ENCODE results near the gene C2orf49.

C2orf49 gene

DNA sequence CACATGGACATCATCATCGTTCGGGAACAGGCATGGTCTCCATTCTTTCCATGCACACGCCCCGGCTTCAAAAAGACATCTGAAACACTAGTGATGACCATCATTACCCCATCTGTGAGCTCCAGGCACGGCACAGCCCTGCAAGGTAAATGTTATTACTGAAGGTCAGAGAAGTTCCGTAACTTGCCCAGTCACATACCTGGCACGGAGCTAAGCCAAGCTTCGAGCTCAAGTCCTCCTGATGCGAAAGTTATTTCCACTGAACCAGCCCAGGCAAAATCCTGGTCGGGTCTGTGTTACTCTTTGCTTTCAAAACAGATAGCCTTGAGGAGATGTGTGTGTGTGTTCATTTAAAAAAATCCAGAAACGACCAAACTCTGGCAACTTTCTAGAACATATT lies 38.7 kb downstream of the C2orf49 start:
- H3K36me3 ChIP-seq (ENCODE audit: control insufficient read depth, insufficient read depth, low read length), result peaks cover 36% of the 10 kb centered on the region
- no peaks in the 10 kb centered on the region for H3K27me3 ChIP-seq (ENCODE audit: control insufficient read depth, insufficient read depth, low read length)
- H3K9ac ChIP-seq (ENCODE audit: low read depth, low read length), result no peak overlapping the region
- no peak overlapping the region for H3K27ac ChIP-seq (ENCODE audit: low read depth, low read length)
- H3K4me1 ChIP-seq (ENCODE audit: control insufficient read depth, insufficient read depth, low read length), result no peaks in the 10 kb centered on the region
- H3K9me3 ChIP-seq (ENCODE audit: control insufficient read depth, insufficient read depth, low read length), result no peaks in the 10 kb centered on the region
- no peak overlapping the region for H3K4me3 ChIP-seq (ENCODE audit: low read depth, low read length)

DNA sequence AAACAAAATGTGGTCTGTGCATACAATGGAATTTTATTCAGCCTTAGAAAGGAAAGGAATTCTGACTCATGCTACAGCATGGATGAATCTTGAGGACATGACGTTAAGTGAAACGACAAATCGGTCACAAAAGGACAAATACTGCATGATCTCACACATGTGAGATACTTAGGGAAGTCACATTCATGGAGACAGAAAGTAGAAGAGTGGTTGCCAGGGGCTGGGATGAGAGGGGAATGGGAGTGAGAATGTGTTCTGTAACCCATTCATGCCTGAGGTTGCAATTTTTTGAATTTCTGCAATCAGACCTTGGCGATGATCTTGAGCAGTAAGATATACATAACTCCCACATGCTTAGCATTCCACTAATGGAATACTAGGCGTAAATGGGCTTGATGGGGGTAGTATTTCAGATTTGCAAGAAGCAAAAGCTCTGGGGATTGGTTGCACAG lies 39.5 kb downstream of the C2orf49 start:
- Histone ChIP-seq H3K27me3 (ENCODE audit: control insufficient read depth, insufficient read depth, low read length) (no peaks in the 10 kb centered on the region), H3K27ac (ENCODE audit: low read depth, low read length) (no peak overlapping the region), H3K36me3 (ENCODE audit: control insufficient read depth, insufficient read depth, low read length) (peaks cover 43% of the 10 kb centered on the region), H3K4me1 (ENCODE audit: control insufficient read depth, insufficient read depth, low read length) (no peaks in the 10 kb centered on the region), H3K9ac (ENCODE audit: low read depth, low read length) (no peak overlapping the region), H3K9me3 (ENCODE audit: control insufficient read depth, insufficient read depth, low read length) (no peaks in the 10 kb centered on the region), H3K4me3 (ENCODE audit: low read depth, low read length) (no peak overlapping the region)

DNA sequence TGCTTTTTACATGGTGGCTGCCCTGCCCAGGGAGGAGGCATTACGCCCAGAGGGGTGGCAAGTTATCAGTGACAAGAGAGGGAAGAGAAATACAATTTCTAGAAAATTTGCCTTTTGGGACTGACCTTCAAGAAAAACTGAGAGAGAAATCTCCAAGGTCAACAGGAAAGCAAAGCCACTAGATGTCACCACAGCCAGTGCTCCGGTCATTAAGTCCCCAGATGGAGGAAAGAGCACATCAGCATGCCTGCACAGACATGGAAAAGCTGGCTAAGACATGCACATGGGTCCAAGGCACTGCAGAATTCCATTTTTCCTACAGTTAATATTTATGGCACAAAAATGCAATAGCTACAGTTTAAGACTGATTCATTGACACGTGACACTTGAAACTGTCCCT lies 40.5 kb downstream of the C2orf49 start:
- Histone ChIP-seq H3K36me3 (ENCODE audit: control insufficient read depth, insufficient read depth, low read length) (peaks cover 48% of the 10 kb centered on the region), H3K9me3 (ENCODE audit: control insufficient read depth, insufficient read depth, low read length) (no peaks in the 10 kb centered on the region), H3K9ac (ENCODE audit: low read depth, low read length) (no peak overlapping the region), H3K27ac (ENCODE audit: low read depth, low read length) (no peak overlapping the region), H3K4me1 (ENCODE audit: control insufficient read depth, insufficient read depth, low read length) (no peaks in the 10 kb centered on the region), H3K4me3 (ENCODE audit: low read depth, low read length) (no peak overlapping the region), H3K27me3 (ENCODE audit: control insufficient read depth, insufficient read depth, low read length) (no peaks in the 10 kb centered on the region)

DNA sequence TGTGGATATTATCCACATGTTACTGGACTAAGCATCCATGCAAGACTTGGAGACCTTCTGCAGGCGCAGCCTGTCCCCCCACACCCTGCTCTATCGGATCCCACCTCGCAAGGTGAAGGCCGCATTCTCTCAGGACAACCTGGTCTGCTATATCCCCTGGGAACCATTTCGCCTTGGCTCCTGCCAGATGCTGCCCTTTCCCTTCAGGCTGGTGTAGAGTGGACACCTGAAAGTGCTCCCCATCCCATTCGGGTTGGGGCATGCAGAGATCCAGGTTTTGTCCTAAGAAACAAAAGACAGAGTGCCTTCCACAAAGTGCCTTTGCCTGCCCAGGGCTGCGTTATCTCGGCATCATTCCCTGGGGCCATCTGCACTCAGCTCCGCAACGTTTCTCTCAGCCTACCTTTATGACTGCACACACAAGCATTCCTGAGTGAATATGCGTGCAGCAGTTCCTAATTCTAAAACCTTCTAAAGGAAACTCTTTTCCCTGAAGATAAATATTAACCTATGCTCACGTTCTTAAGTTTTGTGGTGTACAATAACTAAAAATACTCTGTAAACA lies 41.0 kb downstream of the C2orf49 start:
- Histone ChIP-seq H3K27me3 (ENCODE audit: control insufficient read depth, insufficient read depth, low read length) (no peaks in the 10 kb centered on the region), H3K4me3 (ENCODE audit: low read depth, low read length) (no peak overlapping the region), H3K9ac (ENCODE audit: low read depth, low read length) (no peak overlapping the region), H3K36me3 (ENCODE audit: control insufficient read depth, insufficient read depth, low read length) (peaks cover 46% of the 10 kb centered on the region), H3K9me3 (ENCODE audit: control insufficient read depth, insufficient read depth, low read length) (no peaks in the 10 kb centered on the region), H3K27ac (ENCODE audit: low read depth, low read length) (no peak overlapping the region), H3K4me1 (ENCODE audit: control insufficient read depth, insufficient read depth, low read length) (no peaks in the 10 kb centered on the region)

DNA sequence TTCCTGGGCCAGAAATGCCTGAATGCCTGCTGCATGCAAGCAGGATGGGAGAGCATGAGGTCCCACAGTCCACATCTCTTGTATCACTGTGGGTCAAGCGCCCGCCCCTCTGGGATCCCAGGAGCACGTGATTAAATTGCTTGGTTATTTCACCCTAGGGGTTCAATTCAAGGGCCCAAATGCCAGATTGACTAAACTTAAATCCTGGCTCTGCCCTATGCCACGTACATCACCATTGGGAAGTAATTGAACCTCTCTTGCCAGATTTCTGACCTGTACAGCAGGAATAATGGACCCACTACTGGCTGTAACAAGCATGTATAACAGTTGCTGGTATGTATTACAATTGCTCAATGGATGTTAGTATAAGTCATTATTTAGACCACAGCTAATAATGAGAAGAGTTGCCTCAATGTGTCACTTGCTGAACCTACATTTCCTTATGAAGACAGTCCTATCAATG lies 41.6 kb downstream of the C2orf49 start:
- no peaks in the 10 kb centered on the region for H3K4me1 ChIP-seq (ENCODE audit: control insufficient read depth, insufficient read depth, low read length)
- H3K9me3 ChIP-seq (ENCODE audit: control insufficient read depth, insufficient read depth, low read length), result no peaks in the 10 kb centered on the region
- peaks cover 51% of the 10 kb centered on the region for H3K36me3 ChIP-seq (ENCODE audit: control insufficient read depth, insufficient read depth, low read length)
- H3K27me3 ChIP-seq (ENCODE audit: control insufficient read depth, insufficient read depth, low read length), result no peaks in the 10 kb centered on the region
- no peak overlapping the region for H3K4me3 ChIP-seq (ENCODE audit: low read depth, low read length)
- H3K27ac ChIP-seq (ENCODE audit: low read depth, low read length), result no peak overlapping the region
- no peak overlapping the region for H3K9ac ChIP-seq (ENCODE audit: low read depth, low read length)

DNA sequence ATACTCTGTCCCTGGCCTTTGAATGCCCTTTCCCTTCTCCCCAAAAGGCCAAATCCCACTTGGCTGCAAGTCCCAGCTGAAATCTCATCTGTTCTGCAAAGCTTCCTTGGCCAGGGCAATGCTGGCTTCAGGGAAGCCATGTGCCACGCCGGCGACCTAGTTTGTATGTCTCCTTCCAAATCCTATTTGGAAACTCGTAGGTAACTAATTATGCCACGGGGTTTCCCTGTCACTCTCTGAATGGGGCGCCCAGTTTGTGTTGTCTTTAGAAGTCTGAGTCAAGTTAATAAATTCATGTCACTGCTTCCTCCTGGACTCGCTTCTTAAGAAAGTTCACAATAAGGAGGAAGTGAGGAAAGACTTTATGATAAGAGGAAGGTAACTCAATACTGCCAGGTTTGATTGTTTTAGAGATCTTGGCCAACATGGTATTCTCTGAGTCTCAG lies 42.4 kb downstream of the C2orf49 start:
- no peaks in the 10 kb centered on the region for H3K4me1 ChIP-seq (ENCODE audit: control insufficient read depth, insufficient read depth, low read length)
- H3K36me3 ChIP-seq (ENCODE audit: control insufficient read depth, insufficient read depth, low read length), result peaks cover 58% of the 10 kb centered on the region
- H3K9me3 ChIP-seq (ENCODE audit: control insufficient read depth, insufficient read depth, low read length), result no peaks in the 10 kb centered on the region
- H3K4me3 ChIP-seq (ENCODE audit: low read depth, low read length), result no peak overlapping the region
- no peaks in the 10 kb centered on the region for H3K27me3 ChIP-seq (ENCODE audit: control insufficient read depth, insufficient read depth, low read length)
- H3K27ac ChIP-seq (ENCODE audit: low read depth, low read length), result no peak overlapping the region
- H3K9ac ChIP-seq (ENCODE audit: low read depth, low read length), result no peak overlapping the region

DNA sequence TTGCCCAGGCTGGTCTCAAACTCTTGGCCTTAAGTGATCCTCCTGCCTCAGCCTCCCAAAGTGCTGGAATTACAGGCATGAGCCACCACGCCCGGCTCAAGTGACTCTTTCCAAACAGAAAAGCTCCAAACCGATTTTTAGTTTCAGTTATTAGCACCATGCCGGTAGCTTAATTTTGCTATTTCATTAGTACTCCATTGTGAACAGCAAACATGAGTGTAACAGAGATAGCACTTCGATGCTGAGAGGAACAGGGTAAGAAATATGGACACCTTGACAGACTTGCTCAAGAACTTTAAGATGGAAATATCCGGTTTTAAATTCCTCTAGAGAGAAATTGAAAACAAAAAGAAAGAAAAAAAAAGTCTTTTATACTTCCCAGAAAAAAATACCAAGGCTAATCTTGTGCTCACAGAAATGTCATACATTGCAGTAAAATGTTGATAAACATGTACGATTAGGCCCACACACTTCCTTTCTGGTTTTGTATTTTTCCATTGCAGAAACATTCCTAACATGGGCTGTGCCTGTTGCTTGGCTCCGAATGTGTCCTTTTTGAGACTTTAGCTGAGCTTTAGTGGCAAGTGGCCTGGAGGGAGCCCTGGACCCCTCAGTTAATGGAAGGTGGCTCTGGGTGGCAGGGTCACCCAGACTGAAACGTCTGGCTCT lies 43.2 kb downstream of the C2orf49 start:
- Histone ChIP-seq H3K36me3 (ENCODE audit: control insufficient read depth, insufficient read depth, low read length) (peaks cover 60% of the 10 kb centered on the region), H3K4me1 (ENCODE audit: control insufficient read depth, insufficient read depth, low read length) (no peaks in the 10 kb centered on the region), H3K9ac (ENCODE audit: low read depth, low read length) (no peak overlapping the region), H3K27ac (ENCODE audit: low read depth, low read length) (no peak overlapping the region), H3K27me3 (ENCODE audit: control insufficient read depth, insufficient read depth, low read length) (no peaks in the 10 kb centered on the region), H3K4me3 (ENCODE audit: low read depth, low read length) (no peak overlapping the region), H3K9me3 (ENCODE audit: control insufficient read depth, insufficient read depth, low read length) (no peaks in the 10 kb centered on the region)

DNA sequence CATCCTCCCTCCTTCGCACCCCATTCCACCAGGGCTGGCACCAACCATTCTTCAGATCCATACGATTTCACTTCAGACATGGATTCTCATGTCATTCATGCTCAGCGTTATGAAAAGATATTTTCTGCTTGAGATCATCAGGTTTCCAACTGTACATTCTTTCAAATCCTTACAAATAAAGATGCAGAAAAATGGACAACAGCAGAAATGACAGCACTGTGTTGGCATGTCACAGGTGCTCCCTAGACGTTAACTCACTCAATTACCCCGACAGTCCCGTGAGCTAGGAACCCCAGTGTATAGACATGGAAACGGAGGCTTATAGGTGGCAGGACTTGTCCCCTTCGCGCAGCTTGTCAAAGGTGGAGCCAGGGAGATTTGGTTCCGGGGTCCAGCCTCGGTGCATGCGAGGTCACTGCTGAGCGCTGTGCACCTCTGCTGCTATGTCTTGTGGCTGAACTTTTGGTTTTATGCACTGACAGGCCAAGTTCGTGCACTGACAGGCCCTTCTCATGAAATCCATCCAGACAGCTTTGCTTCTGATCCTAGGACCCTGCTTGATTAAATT lies 43.8 kb downstream of the C2orf49 start:
- Histone ChIP-seq H3K27ac (ENCODE audit: low read depth, low read length) (no peak overlapping the region), H3K36me3 (ENCODE audit: control insufficient read depth, insufficient read depth, low read length) (peaks cover 60% of the 10 kb centered on the region), H3K9me3 (ENCODE audit: control insufficient read depth, insufficient read depth, low read length) (no peaks in the 10 kb centered on the region), H3K9ac (ENCODE audit: low read depth, low read length) (no peak overlapping the region), H3K4me3 (ENCODE audit: low read depth, low read length) (no peak overlapping the region), H3K27me3 (ENCODE audit: control insufficient read depth, insufficient read depth, low read length) (no peaks in the 10 kb centered on the region), H3K4me1 (ENCODE audit: control insufficient read depth, insufficient read depth, low read length) (no peaks in the 10 kb centered on the region)

DNA sequence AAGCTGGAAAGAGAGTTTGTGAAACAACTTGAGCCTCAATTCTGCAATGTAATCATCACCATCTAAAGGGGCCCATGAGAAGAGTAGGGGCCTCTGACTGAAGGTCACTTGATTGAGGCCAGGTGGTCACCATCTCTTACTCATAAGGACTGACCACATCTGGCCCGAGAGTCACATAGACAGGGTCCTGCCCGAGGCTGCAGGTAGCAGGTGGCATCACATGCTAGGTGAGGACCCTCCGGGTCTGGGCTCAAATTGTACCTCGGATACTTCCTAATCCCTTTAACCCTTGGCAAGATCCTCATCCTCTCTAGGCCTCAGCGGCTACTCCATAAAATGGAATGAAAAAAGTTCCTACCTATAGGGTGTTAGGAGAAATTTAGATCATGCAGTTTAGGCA lies 44.8 kb downstream of the C2orf49 start:
- no peaks in the 10 kb centered on the region for H3K27me3 ChIP-seq (ENCODE audit: control insufficient read depth, insufficient read depth, low read length)
- no peak overlapping the region for H3K4me3 ChIP-seq (ENCODE audit: low read depth, low read length)
- H3K4me1 ChIP-seq (ENCODE audit: control insufficient read depth, insufficient read depth, low read length), result no peaks in the 10 kb centered on the region
- no peaks in the 10 kb centered on the region for H3K9me3 ChIP-seq (ENCODE audit: control insufficient read depth, insufficient read depth, low read length)
- H3K9ac ChIP-seq (ENCODE audit: low read depth, low read length), result no peak overlapping the region
- no peak overlapping the region for H3K27ac ChIP-seq (ENCODE audit: low read depth, low read length)
- H3K36me3 ChIP-seq (ENCODE audit: control insufficient read depth, insufficient read depth, low read length), result peaks cover 54% of the 10 kb centered on the region

DNA sequence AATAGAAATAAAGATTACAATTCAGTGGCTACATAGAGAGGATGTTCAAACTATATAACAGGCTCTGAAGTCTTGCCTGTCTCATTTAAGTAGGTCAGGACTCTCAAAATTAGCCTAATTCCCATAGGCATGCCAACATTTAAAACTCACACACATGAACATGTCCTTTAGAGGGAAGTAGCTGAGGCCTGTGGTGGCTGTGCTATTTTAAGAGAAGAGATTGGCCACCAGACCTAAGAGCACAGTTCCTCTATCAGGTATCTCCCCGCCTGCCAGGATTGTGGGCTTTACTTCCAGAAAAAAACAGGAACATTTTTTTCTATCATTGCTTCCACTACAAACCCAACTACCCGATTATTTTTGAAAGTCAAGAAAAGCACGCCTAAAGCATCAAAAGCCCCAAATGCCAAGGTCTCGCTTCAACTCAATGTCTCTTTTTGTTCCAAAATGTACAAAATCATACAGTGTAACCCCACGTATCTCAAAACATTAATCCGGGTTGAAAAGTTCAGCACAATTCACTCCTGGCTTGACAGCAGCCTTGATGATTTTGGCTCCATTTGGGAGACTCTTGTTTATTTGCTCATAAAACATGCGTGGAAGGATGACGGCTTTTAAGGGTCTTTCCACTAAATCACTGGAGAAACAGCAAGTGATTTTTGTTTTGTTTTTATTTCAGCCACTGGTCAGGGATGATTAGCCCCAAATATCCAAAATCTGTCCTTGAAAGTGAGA lies 46.3 kb downstream of the C2orf49 start:
- Histone ChIP-seq H3K4me3 (ENCODE audit: low read depth, low read length) (no peak overlapping the region), H3K4me1 (ENCODE audit: control insufficient read depth, insufficient read depth, low read length) (no peaks in the 10 kb centered on the region), H3K9me3 (ENCODE audit: control insufficient read depth, insufficient read depth, low read length) (no peaks in the 10 kb centered on the region), H3K36me3 (ENCODE audit: control insufficient read depth, insufficient read depth, low read length) (peaks cover 51% of the 10 kb centered on the region), H3K9ac (ENCODE audit: low read depth, low read length) (no peak overlapping the region), H3K27me3 (ENCODE audit: control insufficient read depth, insufficient read depth, low read length) (no peaks in the 10 kb centered on the region), H3K27ac (ENCODE audit: low read depth, low read length) (no peak overlapping the region)

DNA sequence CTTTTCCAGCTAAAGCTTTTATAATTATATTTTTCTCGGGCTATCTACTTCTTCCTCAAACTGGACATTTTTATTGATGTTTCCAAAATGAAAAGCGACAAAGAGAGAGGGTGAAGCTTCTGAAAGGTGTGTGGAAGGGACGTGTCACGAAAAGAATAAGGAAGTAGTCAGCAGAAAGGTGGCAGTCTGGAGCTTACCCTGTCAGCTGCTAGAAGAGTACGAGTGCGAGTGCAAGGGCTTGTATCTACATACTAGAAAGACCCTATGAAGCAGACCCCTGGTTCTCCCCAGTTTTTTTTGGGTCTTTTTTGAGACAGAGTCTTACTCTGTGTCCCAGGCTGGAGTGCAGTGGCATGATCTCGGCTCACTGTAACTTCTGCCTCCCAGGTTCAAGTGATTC lies 46.9 kb downstream of the C2orf49 start:
- H3K9ac ChIP-seq (ENCODE audit: low read depth, low read length), result no peak overlapping the region
- no peaks in the 10 kb centered on the region for H3K4me1 ChIP-seq (ENCODE audit: control insufficient read depth, insufficient read depth, low read length)
- H3K36me3 ChIP-seq (ENCODE audit: control insufficient read depth, insufficient read depth, low read length), result peaks cover 51% of the 10 kb centered on the region
- H3K27me3 ChIP-seq (ENCODE audit: control insufficient read depth, insufficient read depth, low read length), result no peaks in the 10 kb centered on the region
- no peak overlapping the region for H3K4me3 ChIP-seq (ENCODE audit: low read depth, low read length)
- H3K9me3 ChIP-seq (ENCODE audit: control insufficient read depth, insufficient read depth, low read length), result no peaks in the 10 kb centered on the region
- no peak overlapping the region for H3K27ac ChIP-seq (ENCODE audit: low read depth, low read length)
